Measurements from ENCODE around the gene ZNF827.

The ZNF827 gene

DNA sequence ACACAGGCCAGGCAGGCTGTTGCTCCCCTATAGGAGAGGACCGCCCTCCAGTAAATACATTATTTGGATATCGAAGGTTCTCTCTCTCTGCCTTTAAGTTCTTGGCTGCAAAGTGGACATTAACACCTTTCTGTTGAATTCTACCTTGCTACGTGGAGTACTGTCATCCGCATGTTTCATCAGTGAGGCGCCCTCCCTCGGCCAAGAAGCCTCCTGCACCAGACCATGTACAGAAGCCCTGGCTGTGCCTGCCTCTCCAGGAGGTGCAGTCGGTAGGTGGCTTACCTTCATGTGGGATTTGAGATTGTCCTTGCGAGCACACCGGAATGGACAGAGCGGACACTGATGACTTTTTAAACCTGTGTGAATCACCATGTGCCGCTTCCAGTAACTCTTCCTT, 46.7 kb downstream of the ZNF827 start:
- DNase-seq (ENCODE audit: low read depth in 2 of 2): no peak

- DNase-seq (ENCODE audit: low read depth in 2 of 2): no peak
Measured at GRCh38 chr4:145890689-145891088, 47.9 kb downstream of the ZNF827 start.

DNA sequence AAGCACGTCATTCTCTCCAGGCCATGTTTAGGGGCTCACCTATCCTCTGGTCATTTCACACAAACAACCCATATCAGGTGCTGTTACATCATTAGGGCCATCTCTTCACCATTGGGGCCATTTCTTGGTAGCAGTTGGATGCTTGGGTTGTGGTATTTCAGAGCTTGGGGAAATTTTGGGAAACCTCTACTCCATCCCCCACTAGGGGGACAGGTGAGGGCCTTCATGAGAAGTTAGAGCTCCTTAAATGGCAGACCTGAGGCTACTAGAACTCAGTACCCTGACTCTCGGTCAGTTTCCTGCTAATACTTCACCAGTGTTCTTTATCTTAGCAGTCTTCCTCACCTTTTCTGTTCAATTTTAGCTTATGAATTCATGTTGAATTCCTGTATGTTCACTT, 50.2 kb downstream of the ZNF827 start:
- no peak for DNase-seq (ENCODE audit: low read depth in 2 of 2)

DNA sequence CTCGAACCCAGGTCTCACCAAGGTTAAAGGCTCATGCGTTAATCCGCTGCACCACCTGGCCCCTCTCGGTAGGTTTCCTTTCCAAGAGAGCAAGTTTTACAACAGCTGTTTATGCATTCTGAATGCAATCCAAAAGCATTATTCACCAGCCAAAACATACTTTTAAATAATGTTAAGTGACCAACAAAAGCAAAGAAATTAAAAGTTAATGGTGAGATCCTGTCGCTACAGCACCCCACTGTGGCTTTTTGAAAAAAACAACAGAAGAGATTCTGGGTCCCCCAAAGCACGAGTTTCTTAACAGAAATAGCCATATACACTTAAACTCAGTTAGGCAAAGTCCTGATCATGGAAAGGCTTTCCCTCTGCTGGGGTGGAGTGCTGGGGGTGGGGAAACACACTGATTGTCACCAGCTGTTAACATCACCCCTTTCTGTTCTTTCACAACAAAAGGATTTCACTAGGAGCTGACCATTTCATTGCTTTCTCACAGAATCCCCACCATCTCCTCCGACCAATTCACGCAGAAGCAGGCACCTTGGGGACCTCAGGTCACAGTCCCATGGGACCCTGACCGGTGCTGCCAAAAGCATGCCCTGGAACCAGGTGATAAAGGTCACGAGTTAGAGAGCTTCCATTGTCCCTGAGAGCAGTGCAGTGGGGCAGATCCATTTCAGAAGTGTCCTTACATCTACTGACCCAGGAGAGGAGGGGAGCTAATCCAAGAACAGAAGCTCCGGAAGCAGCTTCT, 51.2 kb downstream of the ZNF827 start:
- no peak for DNase-seq (ENCODE audit: low read depth in 2 of 2)

DNA sequence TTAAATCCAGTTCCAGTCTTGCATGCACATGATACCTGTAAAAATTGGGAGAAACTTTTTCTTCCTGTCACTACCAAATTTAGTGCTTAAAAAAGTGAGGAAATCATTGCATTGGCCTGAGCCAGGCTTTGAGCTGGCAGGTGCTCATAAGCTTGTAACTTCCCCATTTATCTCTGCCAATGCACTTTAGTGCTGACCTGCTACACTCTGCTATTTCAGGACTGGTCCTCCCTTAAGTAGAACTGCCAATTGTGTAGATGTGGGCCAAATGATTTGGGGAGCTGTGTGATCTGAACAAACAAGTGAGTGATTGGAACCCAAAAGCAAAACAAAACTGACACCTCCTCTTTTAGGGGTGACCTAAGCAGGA, 51.8 kb downstream of the ZNF827 start:
- DNase-seq (ENCODE audit: low read depth in 2 of 2): no peak

GRCh38 chr4:145885666-145886065, 53.0 kb downstream of the ZNF827 start:
- no peak for DNase-seq (ENCODE audit: low read depth in 2 of 2)

DNA sequence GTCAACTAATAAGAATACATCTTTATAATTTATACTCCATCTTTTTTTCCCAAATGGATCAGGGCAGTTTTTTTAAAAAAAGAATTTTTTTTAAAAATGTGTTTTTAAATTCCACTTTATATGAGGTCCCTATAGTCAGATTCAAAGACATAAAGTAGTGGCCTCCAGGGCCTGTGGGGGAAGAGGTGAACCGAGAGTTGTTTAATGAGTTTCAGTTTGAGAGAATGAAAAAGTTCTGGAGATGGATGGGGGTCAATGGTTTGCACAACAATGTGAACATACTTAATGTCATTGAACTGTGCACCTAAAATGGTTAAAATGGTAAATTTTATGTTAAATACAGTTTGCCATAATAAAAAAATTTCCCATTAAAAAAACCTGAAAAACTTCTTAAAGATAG, 53.8 kb downstream of the ZNF827 start:
- no peak for DNase-seq (ENCODE audit: low read depth in 2 of 2)

DNA sequence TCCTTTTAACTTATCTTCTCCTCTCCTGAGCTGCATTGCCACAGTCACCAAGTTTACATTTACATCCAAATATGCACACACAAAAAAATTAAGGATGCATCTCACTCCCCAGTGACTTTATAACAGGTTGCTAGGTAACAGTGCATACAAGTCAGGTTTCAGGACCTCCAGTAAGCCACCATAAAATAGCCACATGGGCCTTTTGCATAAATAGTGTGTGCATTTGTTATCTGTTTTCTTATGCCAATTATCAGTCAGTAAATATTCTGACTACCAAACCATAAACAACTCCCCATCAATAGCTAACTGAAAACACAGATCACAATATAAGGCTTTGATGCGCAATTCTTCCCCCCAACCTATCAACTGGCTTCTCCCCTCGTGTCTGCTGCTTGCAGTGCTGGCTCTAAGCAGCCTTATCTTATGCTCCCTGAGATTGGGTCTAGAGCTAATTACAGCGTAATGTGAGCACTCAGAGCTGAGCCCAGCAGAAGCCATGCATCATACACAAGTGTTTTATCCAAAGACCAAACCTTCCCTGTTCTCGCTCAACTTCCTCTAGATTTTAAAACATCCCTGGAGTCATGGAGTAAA, 55.4 kb downstream of the ZNF827 start:
- DNase-seq (ENCODE audit: low read depth in 2 of 2): no peak

GRCh38 chr4:145882604-145883003, 56.0 kb downstream of the ZNF827 start:
- DNase-seq (ENCODE audit: low read depth in 2 of 2): no peak

- DNase-seq (ENCODE audit: low read depth in 2 of 2): no peak
Measured at GRCh38 chr4:145881989-145882388, 56.6 kb downstream of the ZNF827 start.

DNA sequence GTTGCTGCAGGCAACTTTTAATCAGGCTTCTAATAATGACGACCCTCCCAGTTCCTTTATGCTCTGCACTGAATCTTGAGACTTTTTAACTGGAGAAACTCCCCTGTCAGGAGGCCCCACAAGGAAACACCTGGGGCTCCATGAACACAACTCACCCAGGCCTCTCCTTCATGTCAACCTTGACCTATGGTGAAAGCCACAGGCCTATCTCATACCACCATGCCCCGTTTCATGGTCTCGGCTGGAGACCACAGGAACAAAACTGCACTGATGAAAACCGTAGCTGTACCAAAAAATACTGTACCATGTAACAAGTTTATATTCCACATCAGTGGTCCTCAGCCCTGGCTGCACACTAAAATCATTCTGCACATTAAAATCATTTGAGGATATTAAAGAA, 57.0 kb downstream of the ZNF827 start:
- no peak for DNase-seq (ENCODE audit: low read depth in 2 of 2)

DNA sequence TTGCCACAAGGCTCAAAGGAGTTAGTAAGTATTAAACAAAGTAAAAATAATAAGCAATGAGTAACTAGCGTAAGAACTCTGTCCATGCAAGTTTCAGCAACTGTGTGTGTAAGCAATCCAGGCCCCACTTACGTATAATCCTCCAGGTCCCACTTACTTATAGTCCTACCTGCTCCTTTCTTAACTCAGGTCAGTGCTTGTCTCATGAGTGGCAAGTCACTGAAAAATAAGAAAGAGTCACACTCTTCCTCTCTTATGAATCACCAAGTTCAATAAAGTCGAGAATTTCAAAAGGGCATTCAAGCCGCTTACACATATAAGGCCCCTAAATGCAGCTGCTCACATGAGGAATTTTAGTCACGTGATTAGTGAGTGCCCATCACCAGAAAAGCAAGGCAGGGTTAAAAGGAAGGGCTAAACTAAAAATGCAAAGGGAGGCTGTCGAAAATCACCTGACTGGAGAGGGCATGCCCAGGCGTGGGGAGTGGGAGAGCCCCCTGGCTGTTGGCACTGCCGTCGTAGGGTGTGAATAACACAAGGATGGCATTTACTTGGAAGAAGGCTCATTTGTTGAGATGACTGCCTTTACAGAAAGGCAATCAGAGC, 58.2 kb downstream of the ZNF827 start:
- no peak for DNase-seq (ENCODE audit: low read depth in 2 of 2)

DNA sequence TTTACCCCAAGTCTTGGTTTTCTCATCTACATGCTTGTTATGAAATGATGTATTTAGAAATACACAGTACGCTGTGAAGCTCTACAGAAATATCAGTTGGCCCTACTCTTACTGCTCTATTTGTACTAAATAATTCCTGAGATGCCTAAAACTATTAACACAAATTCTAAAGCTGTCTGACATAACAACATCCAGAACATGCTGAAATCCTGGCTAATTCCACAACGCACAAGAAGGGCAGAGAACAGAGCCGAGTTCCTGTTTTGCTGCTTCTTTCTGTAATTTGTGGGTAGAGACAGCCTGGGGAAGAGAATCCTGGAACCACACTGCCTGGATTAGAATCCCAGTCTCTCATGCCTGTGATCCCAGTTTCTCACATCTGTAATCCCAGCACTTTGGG, 59.0 kb downstream of the ZNF827 start:
- no peak for DNase-seq (ENCODE audit: low read depth in 2 of 2)

DNA sequence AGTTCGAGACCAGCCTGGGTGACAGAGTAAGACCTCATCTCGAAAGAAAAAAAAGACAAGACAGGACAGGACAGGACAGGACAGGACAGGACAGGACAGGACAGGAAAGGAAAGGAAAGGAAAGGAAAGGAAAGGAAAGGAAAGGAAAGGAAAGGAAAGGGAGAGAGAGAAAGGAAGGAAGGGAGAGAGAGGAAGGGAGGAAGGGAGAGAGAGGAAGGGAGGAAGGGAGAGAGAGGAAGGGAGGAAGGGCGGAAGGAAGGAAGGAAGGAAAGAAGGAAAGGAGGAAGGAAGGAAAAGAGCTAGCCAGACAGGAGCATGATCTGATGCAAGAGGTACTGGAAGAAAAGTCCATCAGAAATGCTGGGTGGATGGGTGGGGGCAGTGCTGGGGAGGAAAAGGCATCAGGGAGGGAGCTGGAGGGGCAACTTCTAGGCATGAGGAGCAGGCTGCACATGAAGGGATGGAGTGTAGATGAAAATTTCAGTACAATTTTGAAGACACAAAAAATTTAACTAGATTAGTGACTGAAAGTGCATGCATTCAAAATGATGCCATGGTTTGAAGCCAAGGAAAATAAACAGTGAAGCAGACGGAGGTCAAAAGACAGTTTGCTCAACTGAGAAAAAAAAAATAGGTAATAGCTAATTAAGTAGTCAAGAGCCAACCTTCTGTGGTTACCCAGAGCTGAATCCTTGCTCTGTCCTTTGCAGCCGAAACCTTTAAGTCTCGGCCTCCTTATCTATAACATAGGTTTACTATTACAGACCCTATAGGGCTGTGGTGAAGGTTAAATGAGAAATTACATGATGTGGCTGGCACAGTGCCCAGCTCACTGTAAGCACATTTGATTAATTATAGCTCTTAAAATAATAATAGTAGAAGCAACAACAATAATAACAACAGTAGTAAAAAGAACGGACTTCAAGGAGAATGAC, 59.9 kb downstream of the ZNF827 start:
- no peak for DNase-seq (ENCODE audit: low read depth in 2 of 2)

GRCh38 chr4:145876531-145877180, 62.0 kb downstream of the ZNF827 start:
- no peak for DNase-seq (ENCODE audit: low read depth in 2 of 2)

DNA sequence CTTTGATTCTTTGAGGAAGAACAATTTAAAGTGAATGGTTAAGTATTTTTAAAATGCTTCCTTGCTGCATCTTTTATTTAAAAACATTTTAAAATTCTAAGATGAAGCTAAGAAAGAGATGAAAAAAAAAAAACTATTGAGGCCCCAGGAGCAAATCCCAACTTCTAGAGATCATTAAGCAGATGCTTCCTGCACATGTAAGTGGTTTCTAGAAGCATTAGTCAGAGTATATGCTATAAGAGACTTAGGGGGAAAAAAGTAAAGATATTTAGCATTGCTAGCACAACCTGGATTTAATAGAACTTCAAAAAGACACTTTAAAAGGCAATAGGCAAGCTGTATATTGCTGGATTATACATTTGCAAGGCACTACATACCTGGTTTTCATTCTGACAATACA, 64.7 kb downstream of the ZNF827 start:
- DNase-seq (ENCODE audit: low read depth in 2 of 2): no peak

DNA sequence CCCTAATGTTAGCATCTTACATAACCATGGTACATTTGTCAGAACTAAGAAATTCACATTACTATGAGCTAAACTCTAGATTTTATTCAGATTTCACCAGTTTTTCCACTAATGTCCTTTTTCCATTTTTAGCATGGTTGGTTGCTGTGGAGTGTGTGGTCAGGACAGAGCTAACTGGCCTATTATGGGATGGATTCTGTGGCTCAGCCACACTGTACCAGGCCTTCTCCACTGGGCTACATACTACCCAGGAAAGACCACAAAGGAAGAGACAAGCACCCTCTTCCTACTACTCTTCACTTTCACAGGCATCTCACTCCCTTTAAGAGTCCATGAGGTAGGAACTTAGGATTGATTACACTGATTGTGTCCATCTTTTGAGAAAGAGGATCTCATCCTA, 67.4 kb downstream of the ZNF827 start:
- DNase-seq (ENCODE audit: low read depth in 2 of 2): no peak

GRCh38 chr4:145870155-145871020, 68.2 kb downstream of the ZNF827 start:
- no peak for DNase-seq (ENCODE audit: low read depth in 2 of 2)

- no peak for DNase-seq (ENCODE audit: low read depth in 2 of 2)
Measured at GRCh38 chr4:145868637-145869409, 69.8 kb downstream of the ZNF827 start.

DNA sequence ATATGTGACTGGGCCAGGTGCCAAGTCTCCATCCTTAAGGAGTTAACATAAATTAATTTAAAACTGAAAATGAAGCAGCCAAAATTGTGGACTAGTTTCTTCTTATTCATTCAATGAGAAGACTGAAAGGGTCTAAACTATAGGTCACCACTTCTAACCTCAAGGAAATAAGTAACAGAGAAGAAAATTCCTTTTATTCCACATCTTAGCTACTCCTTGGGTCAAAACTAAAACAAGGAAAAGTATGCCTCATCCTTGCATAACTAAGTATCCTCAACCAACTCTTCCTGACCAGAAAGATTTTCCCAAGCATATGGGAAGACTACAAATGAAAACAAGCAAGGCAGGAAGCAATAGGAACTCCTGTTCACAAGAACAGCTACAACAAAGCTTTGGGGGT, 71.2 kb downstream of the ZNF827 start:
- DNase-seq (ENCODE audit: low read depth in 2 of 2): no peak
